GM12875 (cell line): ENCODE measurements around the gene SLC2A1.

ENCODE experiments used
- H3K4me3 ChIP-seq: one replicate; pipeline ENCODE4 v1.5.1; 2011; ENCODE audit warnings: low read depth, low read length, control low read depth
- TF ChIP-seq, protein P1 (sequence below): IDR thresholded peaks from 2 replicates; pipeline ENCODE4 v1.5.1; 2011; ENCODE audit warnings: low read depth, mild to moderate bottlenecking, control low read depth, inconsistent platforms, low read length, moderate library complexity, borderline replicate concordance; ENCODE audit not compliant: insufficient read depth

SLC2A1 gene

GRCh38 chr1:42945164-42945563 lies 13.5 kb downstream of the SLC2A1 start:
- TF ChIP-seq, protein P1, sequence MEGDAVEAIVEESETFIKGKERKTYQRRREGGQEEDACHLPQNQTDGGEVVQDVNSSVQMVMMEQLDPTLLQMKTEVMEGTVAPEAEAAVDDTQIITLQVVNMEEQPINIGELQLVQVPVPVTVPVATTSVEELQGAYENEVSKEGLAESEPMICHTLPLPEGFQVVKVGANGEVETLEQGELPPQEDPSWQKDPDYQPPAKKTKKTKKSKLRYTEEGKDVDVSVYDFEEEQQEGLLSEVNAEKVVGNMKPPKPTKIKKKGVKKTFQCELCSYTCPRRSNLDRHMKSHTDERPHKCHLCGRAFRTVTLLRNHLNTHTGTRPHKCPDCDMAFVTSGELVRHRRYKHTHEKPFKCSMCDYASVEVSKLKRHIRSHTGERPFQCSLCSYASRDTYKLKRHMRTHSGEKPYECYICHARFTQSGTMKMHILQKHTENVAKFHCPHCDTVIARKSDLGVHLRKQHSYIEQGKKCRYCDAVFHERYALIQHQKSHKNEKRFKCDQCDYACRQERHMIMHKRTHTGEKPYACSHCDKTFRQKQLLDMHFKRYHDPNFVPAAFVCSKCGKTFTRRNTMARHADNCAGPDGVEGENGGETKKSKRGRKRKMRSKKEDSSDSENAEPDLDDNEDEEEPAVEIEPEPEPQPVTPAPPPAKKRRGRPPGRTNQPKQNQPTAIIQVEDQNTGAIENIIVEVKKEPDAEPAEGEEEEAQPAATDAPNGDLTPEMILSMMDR = no peak
- H3K4me3 ChIP-seq = no peak overlapping the region

- TF ChIP-seq, protein P1 = no peak
- no peak overlapping the region for H3K4me3 ChIP-seq
Measured at GRCh38 chr1:42944246-42944928, 14.3 kb downstream of the SLC2A1 start.

DNA sequence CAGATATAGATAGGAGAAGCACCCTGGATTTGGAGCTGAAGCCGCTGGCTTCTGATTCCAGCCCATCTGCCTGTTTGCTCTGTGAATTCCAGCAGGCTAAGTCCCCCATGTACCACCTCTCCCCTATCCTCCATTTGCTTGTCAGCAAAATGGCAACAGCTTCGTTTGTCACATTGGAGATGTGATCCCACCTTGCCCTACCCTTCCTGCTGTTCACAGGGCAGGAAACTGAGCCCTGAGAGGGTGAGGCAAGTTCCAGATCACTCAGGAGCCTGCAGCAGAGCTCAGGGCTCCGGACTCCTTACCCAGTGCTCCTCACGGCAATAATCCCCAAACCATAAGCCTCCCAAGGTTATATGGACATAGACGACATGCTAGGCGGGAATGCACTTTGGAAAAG lies 14.9 kb downstream of the SLC2A1 start:
- H3K4me3 ChIP-seq = no peak overlapping the region

DNA sequence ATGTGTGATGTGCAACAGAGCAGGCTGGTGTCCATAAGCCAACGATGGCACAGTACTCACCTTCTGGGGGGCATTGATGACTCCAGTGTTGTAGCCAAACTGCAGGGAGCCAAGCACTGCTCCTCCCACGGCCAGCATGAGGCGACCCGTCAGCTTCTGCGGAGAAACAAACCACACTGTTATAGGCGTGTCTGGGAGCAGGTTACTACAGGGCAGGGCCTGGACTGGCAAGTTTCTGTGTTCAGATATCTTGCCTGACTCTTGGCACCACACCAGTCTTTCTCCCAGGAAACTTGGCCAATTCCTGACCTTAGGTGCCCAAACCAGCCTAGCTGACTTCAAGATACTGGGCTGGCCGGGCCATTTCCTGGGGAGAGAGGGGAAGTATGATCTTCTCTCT lies 15.5 kb downstream of the SLC2A1 start:
- TF ChIP-seq, protein P1 = no peak
- no peak overlapping the region for H3K4me3 ChIP-seq

More for the DNA sequence above, 14.9 kb downstream of the SLC2A1 start:
- TF ChIP-seq, protein P1 = no peak

DNA sequence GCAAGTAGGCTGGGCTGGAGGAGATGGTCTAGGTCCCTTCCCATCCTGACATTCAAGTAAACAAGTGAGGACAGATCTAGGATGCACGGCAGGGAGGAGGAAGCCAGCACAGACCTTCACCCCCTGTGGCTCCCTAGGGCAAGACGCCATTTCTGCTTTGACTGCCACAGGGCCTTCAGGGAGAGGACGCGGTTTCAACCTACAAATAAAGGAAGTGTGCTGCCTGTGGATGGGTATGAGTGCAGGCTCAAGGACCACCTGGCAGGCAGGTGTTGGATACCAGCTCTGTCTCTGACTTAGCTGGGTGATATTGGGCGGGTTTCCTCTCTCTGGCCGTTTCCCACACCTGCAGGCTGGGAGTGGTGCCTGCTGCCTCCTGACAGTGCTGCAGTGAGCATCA lies 16.2 kb downstream of the SLC2A1 start:
- TF ChIP-seq, protein P1 = no peak
- H3K4me3 ChIP-seq = no peak overlapping the region

- TF ChIP-seq, protein P1 = no peak
- H3K4me3 ChIP-seq = no peak overlapping the region
Measured at GRCh38 chr1:42941640-42942330, 16.9 kb downstream of the SLC2A1 start.
